T-helper 17 cell (primary cell): ENCODE data around the gene DPEP2NB. TPM values are rescaled to one million over a fixed set of nuclear protein-coding genes. Genes with fewer than 3 reads are reported as not detected.
"Not testable (repeated sequence)": the region's sequence is repeated elsewhere in the genome, so short reads cannot be mapped to it uniquely, and the experiment has no call there.

Experiments used
- ATAC-seq: fragments of 150-1000 bp; cut with Tn5 transposase; 2 replicates; pipeline ENCODE4 v1.10.0; 2021; ENCODE audit warnings: mild to moderate bottlenecking, moderate library complexity
- DNase-seq, 3 donors: peaks; one replicate each; pipeline versions ENCODE4 v3.0.0 to v3.0.0-alpha.2; 2020 to 2021
- H3K9me3 ChIP-seq: one replicate; pipeline ENCODE4 v1.7.0; 2013; ENCODE audit warnings: low read length, mild to moderate bottlenecking; ENCODE audit not compliant: control insufficient read depth, poor library complexity, severe bottlenecking
- H3K27ac Mint-ChIP-seq: one replicate; pipeline ENCODE4 v1.8.0; 2022; ENCODE audit warnings: mild to moderate bottlenecking, moderate library complexity, mixed read lengths
- H3K27me3 Mint-ChIP-seq: one replicate; pipeline ENCODE4 v1.8.0; 2022; ENCODE audit warnings: mixed read lengths
- H3K36me3 Mint-ChIP-seq: one replicate; pipeline ENCODE4 v1.8.0; 2022; ENCODE audit warnings: low read depth, mixed read lengths
- H3K4me1 Mint-ChIP-seq: one replicate; pipeline ENCODE4 v1.8.0; 2022; ENCODE audit warnings: mild to moderate bottlenecking, mixed read lengths
- H3K4me3 Mint-ChIP-seq: one replicate; pipeline ENCODE4 v1.8.0; 2022; ENCODE audit warnings: mild to moderate bottlenecking, moderate library complexity, mixed read lengths
- total RNA-seq, 4 donors: library from RNA in 2 of 4; stranded (reverse) in 2 of 4; gene quantifications; one replicate each; pipeline ENCODE4 v1.2.3 and lab custom pipeline; 2022 to 2026

The DPEP2NB gene
- total RNA-seq, 2 donors from 2014 or later, result not detected

- DNase-seq (no peak), ATAC-seq (no peak)
- H3K36me3 Mint-ChIP-seq, result no peaks in the 10 kb centered on the region
- H3K4me3 Mint-ChIP-seq, result no peak overlapping the region
- no peaks in the 10 kb centered on the region for H3K9me3 ChIP-seq
- peaks cover 22% of the 10 kb centered on the region for H3K4me1 Mint-ChIP-seq
- peak overlapping the region; percentile 88 for H3K27ac Mint-ChIP-seq
- no peaks in the 10 kb centered on the region for H3K27me3 Mint-ChIP-seq
These were observed 27.0 kb downstream of the DPEP2NB start for GRCh38 chr16:67988675-67989074.

DNA sequence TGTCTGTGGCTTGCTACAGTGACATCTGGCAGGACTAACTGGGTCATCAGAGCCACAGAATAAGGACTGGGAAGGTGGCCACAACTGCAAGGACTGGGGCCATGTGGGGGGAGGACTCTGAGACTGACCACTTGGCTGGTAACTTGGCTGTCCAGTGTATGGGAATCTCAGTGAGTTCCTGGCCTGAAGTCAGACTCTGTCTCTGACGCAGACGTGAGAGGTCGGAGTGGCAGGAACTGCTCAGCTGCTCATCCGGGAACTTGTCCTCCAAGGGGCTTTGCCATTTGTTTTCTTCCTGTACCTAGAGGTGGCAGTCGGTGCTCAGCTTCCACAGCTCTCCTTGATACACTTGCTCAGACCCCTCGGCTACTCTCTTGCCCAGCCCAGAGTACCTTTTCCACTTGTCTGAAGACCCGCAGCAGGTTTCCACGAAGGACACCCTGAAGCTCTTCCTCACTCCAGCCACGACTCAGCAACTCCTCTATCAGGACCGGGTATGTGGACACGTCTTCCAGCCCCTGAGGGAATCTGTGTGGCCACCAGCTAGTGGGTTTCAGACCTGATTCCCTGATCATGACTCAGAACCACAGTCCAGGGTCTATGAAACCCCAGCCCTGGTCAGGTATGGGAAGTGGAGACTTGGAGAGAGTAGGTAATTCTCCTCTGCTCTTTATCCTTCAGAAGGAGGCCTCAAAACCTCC, 28.1 kb downstream of the DPEP2NB start:
- peak overlapping the region; percentile 88 for H3K27ac Mint-ChIP-seq
- no peak for DNase-seq

GRCh38 chr16:67986949-67987348, 28.8 kb downstream of the DPEP2NB start:
- Mint-ChIP-seq H3K27me3 (no peaks in the 10 kb centered on the region), H3K4me3 (no peak overlapping the region), H3K4me1 (peaks cover 22% of the 10 kb centered on the region), H3K36me3 (no peaks in the 10 kb centered on the region), H3K27ac (no peak overlapping the region)
- no peaks in the 10 kb centered on the region for H3K9me3 ChIP-seq
- DNase-seq (no peak), ATAC-seq (no peak)

More for the DNA sequence above, 28.1 kb downstream of the DPEP2NB start:
- no peak for ATAC-seq
- Mint-ChIP-seq H3K4me1 (peaks cover 25% of the 10 kb centered on the region), H3K36me3 (no peaks in the 10 kb centered on the region), H3K4me3 (no peak overlapping the region), H3K27me3 (no peaks in the 10 kb centered on the region)
- H3K9me3 ChIP-seq, result no peaks in the 10 kb centered on the region

- no peaks in the 10 kb centered on the region for H3K9me3 ChIP-seq
- Mint-ChIP-seq H3K27me3 (no peaks in the 10 kb centered on the region), H3K27ac (no peak overlapping the region), H3K36me3 (no peaks in the 10 kb centered on the region), H3K4me3 (no peak overlapping the region), H3K4me1 (peaks cover 11% of the 10 kb centered on the region)
- ATAC-seq (no peak), DNase-seq (no peak)
These were observed 33.6 kb downstream of the DPEP2NB start for GRCh38 chr16:67982011-67982696.

DNA sequence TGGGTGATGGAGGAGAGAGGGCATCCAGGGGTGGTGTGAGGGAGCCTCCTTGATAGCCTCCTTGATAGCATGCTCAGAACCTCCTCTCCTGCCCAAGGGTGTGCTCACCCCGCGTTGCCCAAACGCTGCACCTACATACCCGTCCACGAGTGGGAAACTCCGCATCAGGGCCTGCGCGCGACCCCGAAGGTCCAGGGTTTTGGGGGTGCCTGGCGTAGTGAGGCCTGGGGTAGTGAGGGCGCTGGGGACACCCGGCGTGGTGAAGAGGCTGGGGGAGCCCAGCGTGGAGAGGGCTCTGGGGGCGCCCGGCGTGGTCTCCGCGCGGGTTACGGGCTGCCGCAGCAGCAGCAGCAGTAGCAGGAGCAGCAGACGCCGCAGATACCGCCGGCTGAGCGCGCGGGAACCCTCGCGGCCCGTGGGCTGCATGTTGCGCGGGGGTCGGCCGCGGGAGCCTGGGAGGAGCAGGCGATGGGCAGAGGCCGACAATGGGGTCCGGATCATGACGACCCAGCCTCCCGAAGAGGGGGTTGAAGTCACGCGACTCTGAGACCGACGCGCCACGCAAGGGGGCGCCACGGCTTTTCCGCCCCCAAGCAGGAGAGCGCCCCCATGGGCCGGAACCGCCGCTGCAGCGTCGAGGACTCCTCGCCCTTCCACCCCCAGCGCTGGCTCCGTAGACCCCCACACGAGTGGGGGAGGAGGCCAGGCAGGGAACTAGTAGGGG, 35.6 kb downstream of the DPEP2NB start, which contains the start of gene DPEP3:
DPEP3 (minus strand) TSS at position 545 of the 724 bp plus-strand sequence; CDS start at position 426, 119 bp downstream.
- Mint-ChIP-seq H3K4me3 (no peak within 1 kb of the TSS), H3K36me3 (no peaks in the 10 kb centered on the region), H3K4me1 (peaks cover 11% of the 10 kb centered on the region), H3K27me3 (no peaks in the 10 kb centered on the region), H3K27ac (no peak within 1 kb of the TSS)
- no peaks in the 10 kb centered on the region for H3K9me3 ChIP-seq
- no peak for ATAC-seq
- DNase-seq, result no peak

- H3K9me3 ChIP-seq, result no peaks in the 10 kb centered on the region
- no peak for ATAC-seq
- H3K27ac Mint-ChIP-seq, result no peak overlapping the region
- no peaks in the 10 kb centered on the region for H3K36me3 Mint-ChIP-seq
- H3K27me3 Mint-ChIP-seq, result no peaks in the 10 kb centered on the region
- H3K4me3 Mint-ChIP-seq, result no peak overlapping the region
- peaks cover 2% of the 10 kb centered on the region for H3K4me1 Mint-ChIP-seq
- DNase-seq, result no peak
These were observed 38.1 kb downstream of the DPEP2NB start for GRCh38 chr16:67977469-67978227.

- Mint-ChIP-seq H3K4me3 (no peak overlapping the region), H3K27ac (no peak overlapping the region), H3K36me3 (no peaks in the 10 kb centered on the region), H3K27me3 (no peaks in the 10 kb centered on the region), H3K4me1 (no peaks in the 10 kb centered on the region)
- DNase-seq, result no peak
- ATAC-seq, result no peak
- H3K9me3 ChIP-seq, result no peaks in the 10 kb centered on the region
These were observed 38.7 kb downstream of the DPEP2NB start for GRCh38 chr16:67977005-67977404.

DNA sequence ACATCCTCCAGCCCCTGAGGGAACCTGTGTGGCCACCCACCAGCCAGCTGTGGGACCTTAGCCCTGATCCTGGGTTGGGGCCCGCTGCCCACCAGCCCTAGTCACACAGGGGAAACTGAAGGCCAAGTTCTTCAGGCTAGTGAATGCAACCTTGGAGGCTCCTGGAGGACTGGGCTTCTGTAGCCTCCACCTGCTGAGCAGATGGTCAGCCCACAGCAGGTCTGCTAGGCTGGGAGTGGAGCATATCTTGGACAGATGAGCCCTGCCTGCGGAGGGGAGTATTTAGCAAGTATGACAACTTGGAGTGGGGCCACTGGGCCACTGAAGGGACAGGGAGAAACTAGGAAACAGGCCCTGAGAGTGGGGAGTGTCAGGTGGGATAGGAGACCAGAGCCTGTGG, 39.5 kb downstream of the DPEP2NB start:
- ATAC-seq, result no peak
- Mint-ChIP-seq H3K27ac (no peak overlapping the region), H3K4me1 (no peaks in the 10 kb centered on the region), H3K27me3 (no peaks in the 10 kb centered on the region), H3K36me3 (no peaks in the 10 kb centered on the region), H3K4me3 (no peak overlapping the region)
- no peaks in the 10 kb centered on the region for H3K9me3 ChIP-seq
- no peak for DNase-seq

GRCh38 chr16:67975321-67976105, 40.2 kb downstream of the DPEP2NB start:
- DNase-seq, result no peak
- Mint-ChIP-seq H3K36me3 (no peaks in the 10 kb centered on the region), H3K4me3 (no peak overlapping the region), H3K27me3 (no peaks in the 10 kb centered on the region), H3K4me1 (no peaks in the 10 kb centered on the region), H3K27ac (no peak overlapping the region)
- ATAC-seq, result no peak
- H3K9me3 ChIP-seq, result no peaks in the 10 kb centered on the region

- ATAC-seq, DNase-seq, H3K27me3 Mint-ChIP-seq, H3K4me3 Mint-ChIP-seq, H3K27ac Mint-ChIP-seq, H3K36me3 Mint-ChIP-seq, H3K9me3 ChIP-seq: not testable (repeated sequence)
- H3K4me1 Mint-ChIP-seq, result peaks cover 11% of the 10 kb centered on the region
These were observed 43.4 kb downstream of the DPEP2NB start for GRCh38 chr16:67972285-67972684.

GRCh38 chr16:67971111-67971510, 44.6 kb downstream of the DPEP2NB start:
- DNase-seq (no peak), ATAC-seq (no peak)
- Mint-ChIP-seq H3K36me3 (no peaks in the 10 kb centered on the region), H3K27me3 (no peaks in the 10 kb centered on the region), H3K4me1 (peaks cover 15% of the 10 kb centered on the region), H3K4me3 (peak overlapping the region; percentile 43), H3K27ac (no peak overlapping the region)
- H3K9me3 ChIP-seq, result no peaks in the 10 kb centered on the region

- ATAC-seq, result peak; percentile 34
- no peak for DNase-seq
- Mint-ChIP-seq H3K4me1 (peaks cover 17% of the 10 kb centered on the region), H3K27ac (peak overlapping the region; percentile 81), H3K27me3 (no peaks in the 10 kb centered on the region), H3K4me3 (peak overlapping the region; percentile 98), H3K36me3 (no peaks in the 10 kb centered on the region)
- no peaks in the 10 kb centered on the region for H3K9me3 ChIP-seq
These were observed 46.3 kb downstream of the DPEP2NB start for GRCh38 chr16:67969254-67970039.
